Measurements from ENCODE around the gene PRPF40A. TPM values are rescaled to one million over a fixed set of nuclear protein-coding genes. Genes with fewer than 3 reads are reported as not detected.
A peak's percentile ranks its signal among the peaks of the same experiment; 100 is the strongest.

Gene PRPF40A
- total and polyA plus RNA-seq, 2 of the 8 experiments (the other 6 are each of a cell fraction or from before 2014, with no cell fraction given), result 85.5 to 176 TPM

- TF ChIP-seq CTCF (IDR thresholded peaks at IDR 0.05; ENCODE audit: control extremely low read depth in 1 of 3, insufficient read depth in 1 of 3, low read depth in 1 of 3, low read length in 3 of 3) (peak; percentile 56 to 78 (median 77)), RAD21 (IDR thresholded peaks at IDR 0.05 in 1 of 2, conservative IDR thresholded peaks at IDR 0.05 in 1 of 2; ENCODE audit: low read depth in 2 of 2, low read length in 2 of 2) (peak; percentile 77 to 78), ATF3 (IDR thresholded peaks at IDR 0.05; ENCODE audit: insufficient read depth, low read depth, low read length) (no peak), MAX (IDR thresholded peaks at IDR 0.05) (peak; percentile 49), TEAD4 (IDR thresholded peaks at IDR 0.05; ENCODE audit: low read depth, low read length) (0 out of 2 replicates have a peak, but pooled peaks have one; percentile 9), CTBP2 (IDR thresholded peaks at IDR 0.05; ENCODE audit: borderline replicate concordance, insufficient read depth, insufficient read length, low read length) (no peak), EZH2 (IDR thresholded peaks at IDR 0.05; ENCODE audit: low read depth, low read length, severe bottlenecking) (no peak), KDM5A (IDR thresholded peaks at IDR 0.05; ENCODE audit: low read length) (no peak), POLR2AphosphoS5 (IDR thresholded peaks at IDR 0.05; ENCODE audit: low read depth, low read length) (no peak)
These were observed 37.8 kb upstream of the PRPF40A start (continued) for GRCh38 chr2:152755029-152755428.

Data from H1 (cell line).